OCI-LY3 (cell line): ENCODE results near the gene DSTN.

Source experiments
- H2AFZ ChIP-seq: fragments of 200-600, 300-600 bp; shearing (Covaris generic); 2 replicates; pipeline ENCODE4 v1.6.0; 2014; ENCODE audit warnings: antibody characterized with exemption, low read depth, low read length
- H3K27ac ChIP-seq: fragments of 200-600, 300-600 bp; sonication (generic); 2 replicates; pipeline ENCODE4 v1.5.1; 2014; ENCODE audit warnings: mild to moderate bottlenecking, low read length, moderate library complexity, mixed read lengths
- H3K27me3 ChIP-seq: fragments of 200-600, 300-600 bp; sonication (generic); 2 replicates; pipeline ENCODE4 v1.6.1; 2014; ENCODE audit warnings: low read depth, low read length, mixed read lengths
- H3K36me3 ChIP-seq: fragments of 200-600, 300-600 bp; sonication (generic); replicated peaks from 2 replicates; pipeline ENCODE3; 2014; ENCODE audit warnings: low read depth, low read length, mixed read lengths
- H3K4me1 ChIP-seq: fragments of 300-600, 200-600 bp; sonication (generic); 2 replicates; pipeline ENCODE4 v1.6.1; 2014; ENCODE audit warnings: low read length, mixed read lengths
- H3K4me2 ChIP-seq: fragments of 200-600, 300-600 bp; sonication (generic); 2 replicates; pipeline ENCODE4 v1.6.1; 2014; ENCODE audit warnings: low read length, mixed read lengths
- H3K4me3 ChIP-seq: fragments of 300-600, 200-600 bp; sonication (generic); 2 replicates; pipeline ENCODE4 v1.5.1; 2014; ENCODE audit warnings: antibody characterized with exemption, mild to moderate bottlenecking, low read length, moderate library complexity
- H3K79me2 ChIP-seq: fragments of 300-600, 200-600 bp; shearing (Covaris generic); 2 replicates; pipeline ENCODE4 v1.6.1; 2014; ENCODE audit warnings: mild to moderate bottlenecking, low read length, mixed read lengths
- H3K9ac ChIP-seq: fragments of 300-600, 200-600 bp; shearing (Covaris generic); 2 replicates; pipeline ENCODE4 v1.6.0; 2014; ENCODE audit warnings: mild to moderate bottlenecking, low read length, moderate library complexity
- H3K9me3 ChIP-seq: fragments of 200-600, 300-600 bp; shearing (Covaris generic); 2 replicates; pipeline ENCODE4 v1.6.1; 2014; ENCODE audit warnings: low read length, mixed read lengths; ENCODE audit not compliant: insufficient read depth
- H4K20me1 ChIP-seq: fragments of 200-600, 300-600 bp; sonication (generic); 2 replicates; pipeline ENCODE4 v1.6.1; 2016; ENCODE audit warnings: low read length, mixed read lengths; ENCODE audit not compliant: insufficient read depth
- CTCF ChIP-seq: fragments of 200-600, 300-600 bp; sonication (generic); IDR thresholded peaks from 2 replicates; pipeline ENCODE4 v1.5.1; 2014; ENCODE audit warnings: antibody characterized with exemption, low read length, low read depth
- EZH2phosphoT487 ChIP-seq: fragments of 200-600 bp; shearing (Covaris generic); IDR thresholded peaks from 2 replicates; pipeline ENCODE4 v1.6.1; 2018; ENCODE audit warnings: antibody characterized with exemption, mixed run types, low read depth

DSTN gene

GRCh38 chr20:17589161-17589834 is 19.4 kb downstream of the DSTN start:
- Histone ChIP-seq H3K4me2 (no peak overlapping the region), H3K27ac (no peak overlapping the region), H3K9ac (no peak overlapping the region)

GRCh38 chr20:17590245-17590644 is 20.4 kb downstream of the DSTN start:
- Histone ChIP-seq H3K27me3 (no peaks in the 10 kb centered on the region), H3K4me3 (no peak overlapping the region), H3K27ac (no peak overlapping the region), H3K79me2 (peaks cover 81% of the 10 kb centered on the region), H3K9ac (no peak overlapping the region), H3K4me2 (no peak overlapping the region), H3K4me1 (no peaks in the 10 kb centered on the region), H3K36me3 (peaks cover 16% of the 10 kb centered on the region), H3K9me3 (no peaks in the 10 kb centered on the region), H2AFZ (no peak overlapping the region), H4K20me1 (peaks cover 91% of the 10 kb centered on the region)
- TF ChIP-seq EZH2phosphoT487: no peak
- no peak for TF ChIP-seq CTCF

More at GRCh38 chr20:17589161-17589834, 19.4 kb downstream of the DSTN start:
- Histone ChIP-seq H3K27me3 (no peaks in the 10 kb centered on the region), H3K36me3 (peaks cover 16% of the 10 kb centered on the region), H3K9me3 (no peaks in the 10 kb centered on the region), H2AFZ (no peak overlapping the region), H3K4me1 (no peaks in the 10 kb centered on the region), H4K20me1 (peaks cover 89% of the 10 kb centered on the region), H3K79me2 (peaks cover 79% of the 10 kb centered on the region), H3K4me3 (no peak overlapping the region)
- TF ChIP-seq CTCF: no peak
- no peak for TF ChIP-seq EZH2phosphoT487

- no peak overlapping the region for H3K4me2 ChIP-seq
- peaks cover 86% of the 10 kb centered on the region for H3K79me2 ChIP-seq
- H3K27me3 ChIP-seq: no peaks in the 10 kb centered on the region
- no peak for TF ChIP-seq CTCF
- TF ChIP-seq EZH2phosphoT487: no peak
- peaks cover 94% of the 10 kb centered on the region for H4K20me1 ChIP-seq
- no peak overlapping the region for H2AFZ ChIP-seq
- no peak overlapping the region for H3K9ac ChIP-seq
- peaks cover 16% of the 10 kb centered on the region for H3K36me3 ChIP-seq
- no peaks in the 10 kb centered on the region for H3K9me3 ChIP-seq
- H3K4me1 ChIP-seq: no peaks in the 10 kb centered on the region
- H3K4me3 ChIP-seq: no peak overlapping the region
- H3K27ac ChIP-seq: no peak overlapping the region
Measured at GRCh38 chr20:17593902-17594301, 24.0 kb downstream of the DSTN start.

GRCh38 chr20:17594443-17594842 is 24.6 kb downstream of the DSTN start:
- Histone ChIP-seq H3K27me3 (no peaks in the 10 kb centered on the region), H3K4me1 (no peaks in the 10 kb centered on the region), H3K79me2 (peaks cover 88% of the 10 kb centered on the region), H3K4me2 (no peak overlapping the region), H3K9ac (no peak overlapping the region), H3K4me3 (no peak overlapping the region), H3K27ac (no peak overlapping the region), H2AFZ (no peak overlapping the region), H3K36me3 (peaks cover 18% of the 10 kb centered on the region), H3K9me3 (no peaks in the 10 kb centered on the region), H4K20me1 (peaks cover 94% of the 10 kb centered on the region)
- TF ChIP-seq CTCF (no peak), EZH2phosphoT487 (no peak)
